HG03521 (cell line): ENCODE data around the gene RRN3.
"Not testable (repeated sequence)": the region's sequence is repeated elsewhere in the genome, so short reads cannot be mapped to it uniquely, and the experiment has no call there.

Source experiments
- ATAC-seq: cut with Tn5 transposase; IDR thresholded peaks from one replicate; pipeline ENCODE4 v1.9.1; 2021; ENCODE audit warnings: mild to moderate bottlenecking, moderate library complexity; ENCODE audit not compliant: unreplicated experiment

The RRN3 gene

DNA sequence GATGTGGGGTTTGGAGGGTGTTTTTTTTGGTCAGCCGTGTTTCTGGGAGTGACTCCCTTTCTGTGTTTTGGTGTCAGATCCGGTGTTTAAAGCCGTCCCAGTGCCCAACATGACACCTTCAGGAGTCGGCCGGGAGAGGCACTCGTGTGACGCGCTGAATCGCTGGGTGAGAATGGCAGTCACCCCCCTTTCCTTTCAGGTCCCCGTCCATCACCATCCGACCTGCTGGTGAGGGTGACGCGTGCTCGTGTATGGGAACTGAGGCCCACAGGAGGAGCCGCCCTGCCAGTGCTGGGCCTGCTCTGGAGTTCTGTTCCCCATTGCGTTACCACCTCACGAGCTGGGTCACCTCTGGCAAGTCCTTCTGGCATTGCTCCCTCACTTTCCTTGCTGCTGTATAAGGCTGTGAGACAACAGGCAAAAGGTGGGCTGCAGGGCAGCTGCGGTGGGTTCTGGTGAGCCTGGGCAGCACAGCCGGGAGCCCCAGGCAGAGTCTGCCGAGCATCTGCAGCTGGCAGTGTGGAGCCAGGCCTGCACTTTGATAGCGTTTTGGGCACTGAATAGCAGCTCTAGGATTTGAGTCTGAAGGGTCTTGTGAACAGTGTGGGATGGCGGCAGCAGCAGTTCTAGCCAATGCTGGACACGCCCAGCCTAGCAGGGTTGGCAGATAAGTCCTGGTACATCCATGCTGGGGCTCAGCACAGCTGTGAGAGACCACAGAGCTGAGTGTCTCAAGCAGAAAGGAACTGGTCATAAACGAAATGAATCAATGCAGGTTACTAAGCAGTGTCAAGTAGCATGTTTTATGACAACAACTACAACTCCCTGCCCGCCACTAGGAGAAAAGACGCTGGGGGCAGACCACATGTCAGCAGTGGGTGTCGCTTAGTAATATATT lies 65.0 kb downstream of the RRN3 start:
- not testable (repeated sequence) for ATAC-seq

- ATAC-seq, result not testable (repeated sequence)
Measured at GRCh38 chr16:15028345-15028715, 65.7 kb downstream of the RRN3 start.

GRCh38 chr16:15027503-15028344 lies 66.3 kb downstream of the RRN3 start:
- not testable (repeated sequence) for ATAC-seq

DNA sequence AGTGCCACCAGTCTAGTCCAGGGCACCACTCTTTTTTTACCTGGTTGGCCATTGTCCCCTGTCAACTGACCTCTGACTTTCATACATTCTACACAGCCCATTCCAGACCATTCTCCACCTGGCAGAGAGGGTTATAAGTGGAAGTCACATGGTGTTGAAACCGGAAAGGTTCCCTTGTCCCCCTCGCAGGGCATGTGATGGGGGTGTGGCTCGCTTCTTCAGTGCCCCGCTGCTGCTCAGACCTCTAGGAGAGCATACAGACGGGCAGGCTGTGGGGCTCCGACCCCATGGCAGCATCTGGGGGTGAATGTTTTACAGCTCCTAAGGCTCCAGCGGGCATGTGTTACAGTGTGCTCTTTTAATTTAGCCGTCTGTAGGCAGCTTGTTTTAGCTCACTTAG lies 67.0 kb downstream of the RRN3 start:
- ATAC-seq, result not testable (repeated sequence)

GRCh38 chr16:15025234-15025951 lies 68.7 kb downstream of the RRN3 start:
- not testable (repeated sequence) for ATAC-seq

DNA sequence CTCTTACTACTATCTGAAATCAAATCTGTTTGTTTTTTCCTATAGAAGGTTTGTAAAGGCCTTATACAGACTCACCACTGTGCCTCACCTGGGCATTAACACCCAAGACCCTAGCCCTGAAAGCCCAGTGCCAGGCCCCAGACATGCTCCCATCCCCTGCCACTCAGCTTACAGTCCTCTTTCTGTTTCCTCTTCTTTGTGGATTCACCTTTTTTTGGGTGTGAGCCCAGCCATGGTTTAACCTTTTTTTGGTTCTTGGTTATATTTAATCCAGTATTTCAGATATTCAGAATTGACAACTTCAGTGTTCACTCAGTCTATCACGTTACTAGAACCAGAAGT lies 69.2 kb downstream of the RRN3 start:
- not testable (repeated sequence) for ATAC-seq

DNA sequence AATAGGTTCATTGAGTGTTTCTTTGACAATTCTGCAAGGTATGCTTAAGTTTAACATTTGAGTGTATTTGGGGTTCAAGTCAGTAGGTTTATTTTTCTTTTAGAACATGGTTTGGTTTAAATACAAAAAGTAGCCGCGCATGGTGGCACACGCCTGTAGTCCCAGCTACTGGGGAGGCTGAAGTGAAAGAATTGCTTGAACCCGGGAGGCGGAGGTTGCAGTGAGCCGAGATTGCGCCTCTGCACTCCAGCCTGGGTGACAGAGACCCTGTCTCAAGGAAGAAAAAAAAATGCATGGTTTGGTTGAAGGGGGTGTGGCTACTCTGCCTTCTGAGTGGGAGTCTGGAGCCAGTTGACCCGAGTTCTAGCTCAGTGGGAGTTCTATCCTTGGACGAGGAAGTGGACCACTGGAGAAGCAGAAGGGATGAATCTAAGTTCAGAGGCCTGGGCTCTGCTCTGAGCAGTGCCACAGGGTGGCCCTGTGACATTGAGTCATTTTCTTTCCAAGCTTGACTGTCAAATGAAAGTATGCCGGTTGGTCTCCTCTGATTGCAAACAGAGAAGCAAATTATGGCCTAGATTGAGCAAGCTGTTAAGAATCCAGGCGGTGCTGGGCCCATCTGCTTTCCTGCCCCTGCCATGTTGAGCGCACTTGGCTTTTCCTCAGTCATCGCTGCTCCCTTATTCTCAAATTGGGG lies 70.5 kb downstream of the RRN3 start:
- ATAC-seq, result not testable (repeated sequence)

DNA sequence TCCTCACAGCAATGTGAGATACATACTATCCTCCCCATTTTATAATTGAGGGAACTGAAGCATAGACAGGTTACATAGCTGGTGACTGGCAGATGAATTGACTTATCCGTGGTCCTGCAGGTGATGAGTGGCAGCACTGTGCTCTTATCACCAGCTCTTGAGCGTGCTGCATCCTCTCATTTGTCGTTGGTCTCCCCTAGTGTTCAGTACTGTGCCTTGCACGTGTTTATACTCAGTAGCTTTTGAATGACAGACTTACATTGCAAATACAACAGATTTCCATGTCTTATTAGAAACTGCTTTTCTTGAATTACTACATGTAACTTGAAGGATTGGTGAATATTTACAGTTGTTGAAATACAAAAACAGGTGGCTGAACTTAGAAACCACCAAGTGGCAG lies 71.9 kb downstream of the RRN3 start:
- ATAC-seq, result peak; percentile 91

DNA sequence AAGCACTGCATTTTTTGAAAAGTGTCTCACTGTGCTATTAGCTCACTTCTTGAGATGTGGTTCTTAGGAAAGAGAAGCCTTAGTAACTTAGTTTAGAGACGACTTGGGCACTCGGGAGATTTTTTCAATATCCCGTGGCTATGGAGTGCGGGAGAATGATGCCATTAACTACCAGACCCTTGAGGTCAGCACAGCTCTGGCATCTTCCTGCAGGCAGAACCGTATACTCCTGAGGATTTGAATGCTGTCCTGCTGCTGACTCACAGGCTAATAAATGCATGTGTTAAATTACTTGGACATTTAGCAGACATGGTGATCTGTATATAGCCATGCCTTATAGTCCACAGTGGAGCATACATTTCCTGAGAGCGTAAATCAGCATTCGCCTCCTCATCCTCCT lies 72.6 kb downstream of the RRN3 start:
- ATAC-seq, result not testable (repeated sequence)

DNA sequence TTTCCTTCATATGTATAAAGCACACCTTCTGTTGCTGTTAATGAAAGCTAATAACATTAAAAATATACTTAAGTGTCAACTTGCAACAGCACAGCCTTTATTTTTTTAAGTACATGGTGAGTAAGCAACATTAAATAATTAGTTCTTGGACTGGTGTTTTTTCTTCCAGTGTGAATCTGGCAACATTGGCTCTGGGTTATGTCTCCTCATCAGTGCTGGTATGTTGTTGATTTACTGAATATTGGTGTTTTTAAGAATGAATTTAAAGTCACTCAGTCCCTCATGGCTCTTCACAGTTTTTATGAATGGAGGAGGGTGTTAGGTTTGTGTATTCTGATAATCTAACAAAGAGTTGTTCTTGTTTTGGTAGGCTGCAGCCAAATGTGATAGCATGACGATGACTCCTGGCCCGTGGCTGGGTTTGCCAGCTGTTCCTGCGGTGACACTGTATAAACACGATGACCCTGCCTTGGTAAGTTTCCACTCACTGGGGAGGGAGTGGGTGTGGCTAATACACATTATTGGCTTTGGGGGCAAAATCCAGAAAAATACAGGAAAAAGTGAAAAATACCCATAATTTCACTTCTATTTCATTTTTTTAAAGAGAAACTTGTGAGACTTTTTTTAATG lies 77.0 kb downstream of the RRN3 start:
- not testable (repeated sequence) for ATAC-seq

DNA sequence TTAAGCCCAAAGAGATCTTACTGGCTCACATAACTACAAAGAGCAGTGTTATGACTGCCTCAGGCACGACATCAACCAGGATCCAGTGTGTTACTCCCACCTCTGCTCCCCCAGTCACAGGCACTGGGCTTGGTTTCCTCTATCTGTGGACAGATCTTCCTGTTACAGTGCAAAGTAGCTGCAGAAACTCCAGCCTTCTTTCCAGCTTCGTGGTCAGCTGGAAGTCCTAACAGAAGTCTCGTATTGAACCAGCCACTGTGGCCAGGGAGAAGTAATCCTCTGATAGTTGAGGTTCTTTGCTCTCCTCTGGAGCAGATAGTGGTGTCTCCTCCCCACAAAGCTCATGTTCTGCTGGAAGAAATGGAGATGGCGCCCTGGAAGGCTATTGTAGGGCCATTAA lies 77.7 kb downstream of the RRN3 start:
- ATAC-seq, result not testable (repeated sequence)

- ATAC-seq, result not testable (repeated sequence)
Measured at GRCh38 chr16:15015671-15016070, 78.4 kb downstream of the RRN3 start.

GRCh38 chr16:15012941-15013340 lies 81.1 kb downstream of the RRN3 start:
- not testable (repeated sequence) for ATAC-seq
